ENCODE results near the gene TAS2R16. TPM values are rescaled to one million over a fixed set of nuclear protein-coding genes. Genes with fewer than 3 reads are reported as not detected.

Gene TAS2R16
- total RNA-seq, 1 donor from 2014 or later, result not detected

GRCh38 chr7:122983261-122983660 is 12.2 kb downstream of the TAS2R16 start:
- no peak for DNase-seq
- H3K4me1 Mint-ChIP-seq (ENCODE audit: low read depth, unreplicated experiment), result peaks cover 3% of the 10 kb centered on the region
- peaks cover 4% of the 10 kb centered on the region for H3K27me3 Mint-ChIP-seq (ENCODE audit: unreplicated experiment)
- H3K27ac Mint-ChIP-seq (ENCODE audit: unreplicated experiment), result no peak overlapping the region
- no peak overlapping the region for H3K4me3 Mint-ChIP-seq (ENCODE audit: unreplicated experiment)
- no peaks in the 10 kb centered on the region for H3K9me3 Mint-ChIP-seq (ENCODE audit: unreplicated experiment)
- no peak for TF ChIP-seq CTCF (IDR thresholded peaks at IDR 0.05; ENCODE audit: partially characterized antibody, unreplicated experiment)
- no peaks in the 10 kb centered on the region for H3K36me3 Mint-ChIP-seq (ENCODE audit: unreplicated experiment)

- no peak for DNase-seq
- Mint-ChIP-seq H3K27ac (ENCODE audit: unreplicated experiment) (no peak overlapping the region), H3K4me3 (ENCODE audit: unreplicated experiment) (no peak overlapping the region), H3K4me1 (ENCODE audit: low read depth, unreplicated experiment) (no peaks in the 10 kb centered on the region), H3K9me3 (ENCODE audit: unreplicated experiment) (no peaks in the 10 kb centered on the region), H3K36me3 (ENCODE audit: unreplicated experiment) (no peaks in the 10 kb centered on the region), H3K27me3 (ENCODE audit: unreplicated experiment) (no peaks in the 10 kb centered on the region)
- no peak for TF ChIP-seq CTCF (IDR thresholded peaks at IDR 0.05; ENCODE audit: partially characterized antibody, unreplicated experiment)
These were observed 20.2 kb downstream of the TAS2R16 start for GRCh38 chr7:122975341-122975740.

- H3K36me3 Mint-ChIP-seq (ENCODE audit: unreplicated experiment), result no peaks in the 10 kb centered on the region
- H3K27ac Mint-ChIP-seq (ENCODE audit: unreplicated experiment), result no peak overlapping the region
- DNase-seq, result no peak
- no peaks in the 10 kb centered on the region for H3K9me3 Mint-ChIP-seq (ENCODE audit: unreplicated experiment)
- no peaks in the 10 kb centered on the region for H3K4me1 Mint-ChIP-seq (ENCODE audit: low read depth, unreplicated experiment)
- H3K27me3 Mint-ChIP-seq (ENCODE audit: unreplicated experiment), result no peaks in the 10 kb centered on the region
- H3K4me3 Mint-ChIP-seq (ENCODE audit: unreplicated experiment), result no peak overlapping the region
- TF ChIP-seq CTCF (IDR thresholded peaks at IDR 0.05; ENCODE audit: partially characterized antibody, unreplicated experiment), result no peak
These were observed 21.3 kb downstream of the TAS2R16 start for GRCh38 chr7:122974229-122974628.

- Mint-ChIP-seq H3K27ac (ENCODE audit: unreplicated experiment) (no peak overlapping the region), H3K4me1 (ENCODE audit: low read depth, unreplicated experiment) (no peaks in the 10 kb centered on the region), H3K27me3 (ENCODE audit: unreplicated experiment) (no peaks in the 10 kb centered on the region), H3K4me3 (ENCODE audit: unreplicated experiment) (no peak overlapping the region), H3K36me3 (ENCODE audit: unreplicated experiment) (no peaks in the 10 kb centered on the region), H3K9me3 (ENCODE audit: unreplicated experiment) (no peaks in the 10 kb centered on the region)
- no peak for TF ChIP-seq CTCF (IDR thresholded peaks at IDR 0.05; ENCODE audit: partially characterized antibody, unreplicated experiment)
- no peak for DNase-seq
These were observed 23.4 kb downstream of the TAS2R16 start for GRCh38 chr7:122972056-122972455.

- no peak for DNase-seq
- TF ChIP-seq CTCF (IDR thresholded peaks at IDR 0.05; ENCODE audit: partially characterized antibody, unreplicated experiment), result no peak
- H3K27me3 Mint-ChIP-seq (ENCODE audit: unreplicated experiment), result no peaks in the 10 kb centered on the region
- no peak overlapping the region for H3K27ac Mint-ChIP-seq (ENCODE audit: unreplicated experiment)
- H3K9me3 Mint-ChIP-seq (ENCODE audit: unreplicated experiment), result no peaks in the 10 kb centered on the region
- H3K4me1 Mint-ChIP-seq (ENCODE audit: low read depth, unreplicated experiment), result peaks cover 4% of the 10 kb centered on the region
- no peak overlapping the region for H3K4me3 Mint-ChIP-seq (ENCODE audit: unreplicated experiment)
- no peaks in the 10 kb centered on the region for H3K36me3 Mint-ChIP-seq (ENCODE audit: unreplicated experiment)
These were observed 24.5 kb downstream of the TAS2R16 start for GRCh38 chr7:122970740-122971725.

All from glutamatergic neuron (in vitro differentiated cells).